ENCODE data around the gene PRKCB.

- no peak for TF ChIP-seq CTCF (IDR thresholded peaks at IDR 0.05 in 2 of 3, conservative IDR thresholded peaks at IDR 0.05 in 1 of 3; ENCODE audit: borderline replicate concordance in 1 of 3, insufficient read depth in 1 of 3, low read depth in 2 of 3, low read length in 2 of 3)
- TF ChIP-seq POLR2AphosphoS5 (IDR thresholded peaks at IDR 0.05; ENCODE audit: low read depth, low read length) = no peak
- no peak for TF ChIP-seq POLR2A (IDR thresholded peaks at IDR 0.05; ENCODE audit: borderline replicate concordance, extremely low read depth, insufficient read depth, insufficient read length)
- TF ChIP-seq CEBPB (IDR thresholded peaks at IDR 0.05; ENCODE audit: low read depth) = no peak
- no peak for TF ChIP-seq REST (IDR thresholded peaks at IDR 0.05; ENCODE audit: low read depth)
- no peak for TF ChIP-seq MAX (IDR thresholded peaks at IDR 0.05)
- no peak for TF ChIP-seq ATF3 (IDR thresholded peaks at IDR 0.05)
- no peak for TF ChIP-seq SIN3A (IDR thresholded peaks at IDR 0.05; ENCODE audit: low read depth)
- no peak for TF ChIP-seq SRF (IDR thresholded peaks at IDR 0.05; ENCODE audit: low read depth)
- no peak for TF ChIP-seq ZNF274 (IDR thresholded peaks at IDR 0.05; ENCODE audit: low read depth, low read length)
- TF ChIP-seq SP1 (IDR thresholded peaks at IDR 0.05; ENCODE audit: low read depth) = no peak
- no peak for TF ChIP-seq YY1 (IDR thresholded peaks at IDR 0.05; ENCODE audit: extremely low read depth, insufficient replicate concordance, low read depth, low read length)
- TF ChIP-seq TCF7L2 (IDR thresholded peaks at IDR 0.05; ENCODE audit: borderline replicate concordance, extremely low read depth, insufficient read depth, insufficient read length) = no peak
- no peak for TF ChIP-seq JUND (IDR thresholded peaks at IDR 0.05)
These were observed 58.2 kb downstream of the PRKCB start for GRCh38 chr16:23893986-23894385.

All from HCT116 (cell line).